A673 (cell line): ENCODE data around the gene TPR. TPM values are rescaled to one million over a fixed set of nuclear protein-coding genes. Genes with fewer than 3 reads are reported as not detected.

Source experiments
- BruUV-seq: library from RNA; stranded (reverse); fragments of 400-500 nt; replicated peaks from 2 replicates; lab custom pipeline; 2021; lab: Mats Ljungman, UMichigan
- CTCF ChIA-PET: fragments of 300-600 bp; sonication (Branson Sonifier 250); formaldehyde crosslinking; loops from one replicate; lab custom pipeline; 2022; ENCODE audit warnings: antibody characterized with exemption; lab: Charles Lee
- POLR2A ChIA-PET: fragments of 300-600 bp; sonication (Branson Sonifier 250); formaldehyde crosslinking; loops from one replicate; lab custom pipeline; 2022; ENCODE audit warnings: antibody characterized with exemption; ENCODE audit not compliant: low non-redundant PET; lab: Charles Lee
- DNase-seq: peaks from one replicate; pipeline ENCODE4 v3.0.0-alpha.2; 2015; ENCODE audit warnings: low spot score
- H3K27ac ChIP-seq: fragments of 200-600 bp; sonication (generic); 2 replicates; pipeline ENCODE4 v1.5.1; 2016; ENCODE audit warnings: mixed run types, low read depth, mild to moderate bottlenecking, mixed read lengths, antibody characterized with exemption, low read length; ENCODE audit not compliant: poor library complexity, severe bottlenecking
- H3K27me3 ChIP-seq: fragments of 200-600 bp; sonication (generic); replicated peaks from 2 replicates; pipeline ENCODE4 v1.6.1; 2017; ENCODE audit warnings: mixed run types, low read depth, mild to moderate bottlenecking, mixed read lengths, antibody characterized with exemption, low read length; ENCODE audit not compliant: insufficient read depth, poor library complexity
- H3K36me3 ChIP-seq: fragments of 200-600 bp; sonication (generic); 2 replicates; pipeline ENCODE4 v1.6.1; 2016; ENCODE audit warnings: mixed run types, mild to moderate bottlenecking, mixed read lengths, antibody characterized with exemption, low read length; ENCODE audit not compliant: insufficient read depth, poor library complexity, severe bottlenecking
- H3K4me1 ChIP-seq: fragments of 200-600 bp; sonication (generic); 2 replicates; pipeline ENCODE4 v1.6.1; 2017; ENCODE audit warnings: mixed run types, mild to moderate bottlenecking, mixed read lengths, antibody characterized with exemption, low read length; ENCODE audit not compliant: insufficient read depth, poor library complexity, severe bottlenecking
- H3K4me3 ChIP-seq: fragments of 200-600 bp; sonication (generic); 2 replicates; pipeline ENCODE4 v1.5.1; 2016; ENCODE audit warnings: low read depth, mixed run types, mild to moderate bottlenecking, mixed read lengths, low read length; ENCODE audit not compliant: poor library complexity, severe bottlenecking
- H3K9me3 ChIP-seq: fragments of 200-600 bp; sonication (generic); 2 replicates; pipeline ENCODE4 v1.6.1; 2016; ENCODE audit warnings: mixed run types, low read depth, mild to moderate bottlenecking, mixed read lengths, antibody characterized with exemption, low read length; ENCODE audit not compliant: poor library complexity, severe bottlenecking
- EZH2 ChIP-seq: fragments of 200-600 bp; sonication (generic); IDR thresholded peaks from 2 replicates; pipeline ENCODE4 v1.6.1; 2017; ENCODE audit warnings: borderline replicate concordance, low read depth, mild to moderate bottlenecking, mixed read lengths, antibody characterized with exemption, low read length; ENCODE audit not compliant: poor library complexity, severe bottlenecking
- intact Hi-C: fragments of 100-400 bp; cut with micrococcal nuclease; formaldehyde crosslinking; loops from one replicate; pipeline ENCODE4 v1.10.0; 2022; ENCODE audit not compliant: unreplicated experiment
- total RNA-seq: library from RNA; stranded (reverse); gene quantifications from 2 replicates; pipeline ENCODE4 v1.2.3, GENCODE V29; 2021
- TF ChIP-seq, protein P1 (sequence below): fragments of 300-800, 200-600 bp; sonication (generic); conservative IDR thresholded peaks from 2 replicates; pipeline ENCODE4 v1.5.1; 2017; ENCODE audit warnings: low read depth, mild to moderate bottlenecking, antibody characterized with exemption, low read length, moderate library complexity, mixed read lengths

The TPR gene
- total RNA-seq, 1 experiment from 2014 or later: 137 TPM

GRCh38 chr1:186301448-186301847, 73.6 kb downstream of the TPR start:
- no peak overlapping the region for H3K4me3 ChIP-seq
- peaks cover 13% of the 10 kb centered on the region for H3K4me1 ChIP-seq
- H3K36me3 ChIP-seq: no peaks in the 10 kb centered on the region
- no peak for TF ChIP-seq EZH2
- TF ChIP-seq, protein P1, sequence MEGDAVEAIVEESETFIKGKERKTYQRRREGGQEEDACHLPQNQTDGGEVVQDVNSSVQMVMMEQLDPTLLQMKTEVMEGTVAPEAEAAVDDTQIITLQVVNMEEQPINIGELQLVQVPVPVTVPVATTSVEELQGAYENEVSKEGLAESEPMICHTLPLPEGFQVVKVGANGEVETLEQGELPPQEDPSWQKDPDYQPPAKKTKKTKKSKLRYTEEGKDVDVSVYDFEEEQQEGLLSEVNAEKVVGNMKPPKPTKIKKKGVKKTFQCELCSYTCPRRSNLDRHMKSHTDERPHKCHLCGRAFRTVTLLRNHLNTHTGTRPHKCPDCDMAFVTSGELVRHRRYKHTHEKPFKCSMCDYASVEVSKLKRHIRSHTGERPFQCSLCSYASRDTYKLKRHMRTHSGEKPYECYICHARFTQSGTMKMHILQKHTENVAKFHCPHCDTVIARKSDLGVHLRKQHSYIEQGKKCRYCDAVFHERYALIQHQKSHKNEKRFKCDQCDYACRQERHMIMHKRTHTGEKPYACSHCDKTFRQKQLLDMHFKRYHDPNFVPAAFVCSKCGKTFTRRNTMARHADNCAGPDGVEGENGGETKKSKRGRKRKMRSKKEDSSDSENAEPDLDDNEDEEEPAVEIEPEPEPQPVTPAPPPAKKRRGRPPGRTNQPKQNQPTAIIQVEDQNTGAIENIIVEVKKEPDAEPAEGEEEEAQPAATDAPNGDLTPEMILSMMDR: no peak
- H3K27ac ChIP-seq: no peak overlapping the region
- ChIA-PET CTCF (no interaction called here), POLR2A (no interaction called here)
- DNase-seq: no peak
- no peaks in the 10 kb centered on the region for H3K9me3 ChIP-seq
- no peaks in the 10 kb centered on the region for H3K27me3 ChIP-seq
- intact Hi-C loops: no loop called here
- no TSS peak for BruUV-seq

GRCh38 chr1:186300056-186300455, 75.0 kb downstream of the TPR start:
- no peak for DNase-seq
- Histone ChIP-seq H3K36me3 (no peaks in the 10 kb centered on the region), H3K9me3 (no peaks in the 10 kb centered on the region), H3K27me3 (no peaks in the 10 kb centered on the region), H3K4me1 (peaks cover 13% of the 10 kb centered on the region), H3K4me3 (no peak overlapping the region), H3K27ac (no peak overlapping the region)
- POLR2A ChIA-PET: no interaction called here
- TF ChIP-seq, protein P1: no peak
- no peak for TF ChIP-seq EZH2
- intact Hi-C loops: no loop called here
- no TSS peak for BruUV-seq
- CTCF ChIA-PET: no interaction called here

- intact Hi-C loops: no loop called here
- BruUV-seq: no TSS peak
- ChIA-PET POLR2A (no interaction called here), CTCF (no interaction called here)
- no peaks in the 10 kb centered on the region for H3K27me3 ChIP-seq
- no peak overlapping the region for H3K4me3 ChIP-seq
- H3K36me3 ChIP-seq: no peaks in the 10 kb centered on the region
- no peak overlapping the region for H3K27ac ChIP-seq
- no peaks in the 10 kb centered on the region for H3K9me3 ChIP-seq
- no peak for TF ChIP-seq EZH2
- TF ChIP-seq, protein P1: no peak
- DNase-seq: no peak
- H3K4me1 ChIP-seq: peaks cover 13% of the 10 kb centered on the region
Measured at GRCh38 chr1:186299570-186299969, 75.5 kb downstream of the TPR start.
